CD14-positive monocyte (primary cell): ENCODE data around the gene ADAM19. TPM values are rescaled to one million over a fixed set of nuclear protein-coding genes. Genes with fewer than 3 reads are reported as not detected.
A peak's percentile ranks its signal among the peaks of the same experiment; 100 is the strongest.

Source experiments
- DNase-seq, 3 donors: peaks; one replicate each; pipeline ENCODE4 v3.0.0-alpha.2; 2011 to 2022
- H2AFZ ChIP-seq: 2 replicates; pipeline ENCODE4 v1.6.0; 2012; ENCODE audit warnings: mild to moderate bottlenecking, low read depth, low read length, inconsistent platforms; ENCODE audit not compliant: insufficient read depth, poor library complexity, severe bottlenecking
- H3K27ac ChIP-seq, 2 donors: 1 replicate in 1 of 2; 2 replicates in 1 of 2; pipeline ENCODE4 v1.5.1; 2012 to 2013; ENCODE audit warnings: low read length in 2 of 2, control low read depth in 1 of 2, inconsistent platforms in 1 of 2, low read depth in 1 of 2, mild to moderate bottlenecking in 1 of 2
- H3K27me3 ChIP-seq, 2 donors: one replicate each; pipeline versions ENCODE4 v1.6.0 to v1.6.1; 2011 to 2013; ENCODE audit warnings: low read length in 2 of 2; ENCODE audit not compliant: control insufficient read depth in 2 of 2, insufficient read depth in 2 of 2
- H3K36me3 ChIP-seq, 2 donors: replicated peaks in 1 of 2; 1 replicate in 1 of 2; 2 replicates in 1 of 2; pipeline versions ENCODE4 v1.5.1 to v1.6.1; 2012 to 2013; ENCODE audit warnings: low read length in 2 of 2, control low read depth in 1 of 2, inconsistent platforms in 1 of 2, mild to moderate bottlenecking in 1 of 2; ENCODE audit not compliant: insufficient read depth in 2 of 2, control insufficient read depth in 1 of 2
- H3K4me1 ChIP-seq, 2 donors: 1 replicate in 1 of 2; 2 replicates in 1 of 2; pipeline versions ENCODE4 v1.5.1 to v1.6.1; 2012 to 2013; ENCODE audit warnings: low read length in 2 of 2, control low read depth in 1 of 2, inconsistent platforms in 1 of 2, mild to moderate bottlenecking in 1 of 2, moderate library complexity in 1 of 2; ENCODE audit not compliant: insufficient read depth in 2 of 2, control insufficient read depth in 1 of 2
- H3K4me2 ChIP-seq: replicated peaks from 2 replicates; pipeline ENCODE3; 2012; ENCODE audit warnings: low read length, moderate library complexity, mild to moderate bottlenecking; ENCODE audit not compliant: poor library complexity, severe bottlenecking; ENCODE audit errors: extremely low read depth
- H3K4me3 ChIP-seq, 3 experiments: fragments of 200-600 bp in 1 of 3; sonication (generic) in 1 of 3; replicated peaks in 1 of 3; 1 replicate in 2 of 3; 2 replicates in 1 of 3; pipeline ENCODE4 v1.5.1; 2011 to 2013; ENCODE audit warnings: low read length in 3 of 3, mild to moderate bottlenecking in 3 of 3, control low read depth in 2 of 3, low read depth in 2 of 3, inconsistent platforms in 1 of 3, moderate library complexity in 1 of 3
- H3K79me2 ChIP-seq: 2 replicates; pipeline ENCODE4 v1.6.0; 2012; ENCODE audit warnings: mild to moderate bottlenecking, control low read depth, inconsistent platforms, low read length, moderate library complexity; ENCODE audit not compliant: insufficient read depth
- H3K9ac ChIP-seq: 2 replicates; pipeline ENCODE4 v1.6.0; 2017; ENCODE audit warnings: low read length, mild to moderate bottlenecking; ENCODE audit not compliant: insufficient read depth, poor library complexity, severe bottlenecking
- H3K9me3 ChIP-seq, 2 donors: replicated peaks in 1 of 2; 1 replicate in 1 of 2; 2 replicates in 1 of 2; pipeline versions ENCODE4 v1.5.1 to v1.6.1; 2012 to 2013; ENCODE audit warnings: low read length in 2 of 2, control low read depth in 1 of 2; ENCODE audit not compliant: control insufficient read depth in 1 of 2, insufficient read depth in 1 of 2
- H4K20me1 ChIP-seq: 2 replicates; pipeline ENCODE4 v1.6.0; 2012; ENCODE audit warnings: mild to moderate bottlenecking, low read length, control low read depth, moderate library complexity; ENCODE audit not compliant: insufficient read depth
- H3K27ac Mint-ChIP-seq, 7 donors: one replicate each; pipeline ENCODE4 v1.8.0; 2020; ENCODE audit warnings: mild to moderate bottlenecking in 7 of 7, mixed read lengths in 7 of 7, moderate library complexity in 6 of 7, inconsistent platforms in 2 of 7
- H3K27me3 Mint-ChIP-seq, 3 donors: one replicate each; pipeline ENCODE4 v1.8.0; 2021 to 2022; ENCODE audit warnings: low read depth in 3 of 3, mild to moderate bottlenecking in 3 of 3, mixed read lengths in 3 of 3, moderate library complexity in 3 of 3, inconsistent platforms in 1 of 3
- H3K36me3 Mint-ChIP-seq, 2 donors: one replicate each; pipeline ENCODE4 v1.8.0; 2020; ENCODE audit warnings: mixed read lengths in 2 of 2, inconsistent platforms in 1 of 2, mild to moderate bottlenecking in 1 of 2
- H3K4me1 Mint-ChIP-seq: one replicate; pipeline ENCODE4 v1.8.0; 2020; ENCODE audit warnings: mild to moderate bottlenecking, mixed read lengths
- H3K4me3 Mint-ChIP-seq, 2 donors: one replicate each; pipeline ENCODE4 v1.8.0; 2020; ENCODE audit warnings: mild to moderate bottlenecking in 2 of 2, mixed read lengths in 2 of 2, moderate library complexity in 1 of 2
- H3K9me3 Mint-ChIP-seq, 7 donors: one replicate each; pipeline ENCODE4 v1.8.0; 2020 to 2022; ENCODE audit warnings: mixed read lengths in 7 of 7, mild to moderate bottlenecking in 6 of 7, moderate library complexity in 6 of 7, inconsistent platforms in 2 of 7
- WGBS: methylation state at CpG from one replicate; pipeline ENCODE4 v1.1.5; 2013; ENCODE audit warnings: missing lambda C conversion rate; ENCODE audit not compliant: insufficient coverage; 5-methylcytosine and 5-hydroxymethylcytosine counted together
- intact Hi-C, 2 donors: fragments of 100-400 bp; cut with micrococcal nuclease; formaldehyde crosslinking; loops; one replicate each; pipeline versions ENCODE4 v1.15.0 to v1.15.1; 2023
- polyA plus RNA-seq, 3 donors: library from polyadenylated mRNA; depleted of rRNA in 1 of 3; unstranded in 2 of 3; stranded (reverse) in 1 of 3; fragments of 300-500 nt in 2 of 3; fragments of >200 nt in 1 of 3; fragmentation: Illumina TruSeq in 2 of 3; gene quantifications; 1 replicate in 2 of 3; 2 replicates in 1 of 3; pipeline ENCODE4 v1.2.3, GENCODE V29; 2012 to 2021
- TF ChIP-seq, protein P1 (sequence below): fragments of 200-600 bp; IDR thresholded peaks from one replicate; pipeline ENCODE4 v1.8.0; 2022; ENCODE audit warnings: antibody characterized with exemption, mild to moderate bottlenecking

The ADAM19 gene
- polyA plus RNA-seq, 3 donors = 3.0 to 12.7 (median 6.2) TPM

DNA sequence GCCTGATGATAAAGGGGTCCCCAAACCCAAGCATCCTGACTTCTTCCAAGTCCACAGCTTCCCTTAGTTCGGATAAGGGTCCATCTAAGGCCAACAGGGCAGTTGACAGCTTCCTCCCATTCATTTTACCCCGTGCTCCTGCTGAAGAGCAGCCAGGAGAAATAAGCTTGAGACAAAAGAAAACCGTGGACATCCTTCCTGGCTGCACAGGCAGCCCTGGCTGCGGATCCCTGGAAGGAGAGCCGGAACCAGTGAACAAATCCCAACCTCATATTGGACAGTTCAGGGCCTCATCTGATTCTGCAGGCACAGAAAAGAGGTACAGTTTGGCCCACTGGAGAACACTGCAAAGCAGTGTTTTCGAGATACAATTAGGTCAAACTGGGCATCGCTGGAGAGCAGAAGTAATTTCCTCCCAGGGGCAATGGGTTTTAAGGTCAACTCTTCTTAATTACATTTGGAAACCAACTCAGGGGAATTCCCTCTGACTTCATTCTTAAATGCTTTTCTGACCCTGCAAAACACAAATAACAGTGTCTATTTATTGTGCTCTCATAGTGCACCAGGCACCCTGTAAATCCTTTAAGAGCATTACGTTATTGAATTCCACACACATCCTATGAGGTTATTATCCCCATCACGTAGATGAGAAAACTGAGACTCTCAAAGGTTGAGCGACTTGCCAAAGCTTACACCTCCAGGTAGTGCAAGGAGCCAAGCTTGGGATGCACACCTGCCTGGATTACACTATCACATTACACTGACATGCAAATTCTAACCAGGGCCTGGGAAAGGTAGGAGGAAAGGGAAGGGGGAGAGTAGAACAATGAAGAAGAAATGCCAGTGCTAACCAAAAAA is 21.2 kb downstream of the ADAM19 start:
- Mint-ChIP-seq H3K4me1 (peaks cover 46% of the 10 kb centered on the region), H3K36me3 (peaks cover 10 to 33% of the 10 kb centered on the region in 2 donors), H3K27me3 (no peaks in the 10 kb centered on the region), H3K27ac (peak overlapping the region; percentile 81 to 97 (median 94)), H3K4me3 (peak overlapping the region in 1 of 2 donors; percentile 65), H3K9me3 (peaks cover 0 to 2% (median 0%) of the 10 kb centered on the region in 7 donors)
- peaks cover 36 to 49% of the 10 kb centered on the region in 2 donors for H3K4me1 ChIP-seq
- intact Hi-C loops = loop anchor here in 1 of 2 donors (10.0 kb wide), 1 partner anchor 50 kb away; no protein-coding TSS in a partner anchor
- H2AFZ ChIP-seq = no peak overlapping the region
- no peak overlapping the region for H3K9ac ChIP-seq
- WGBS = 80% methylated on average over 7 of the region's 10 CpGs
- H3K4me2 ChIP-seq = peak overlapping the region; percentile 47
- peaks cover 37% of the 10 kb centered on the region for H3K79me2 ChIP-seq
- TF ChIP-seq, protein P1, sequence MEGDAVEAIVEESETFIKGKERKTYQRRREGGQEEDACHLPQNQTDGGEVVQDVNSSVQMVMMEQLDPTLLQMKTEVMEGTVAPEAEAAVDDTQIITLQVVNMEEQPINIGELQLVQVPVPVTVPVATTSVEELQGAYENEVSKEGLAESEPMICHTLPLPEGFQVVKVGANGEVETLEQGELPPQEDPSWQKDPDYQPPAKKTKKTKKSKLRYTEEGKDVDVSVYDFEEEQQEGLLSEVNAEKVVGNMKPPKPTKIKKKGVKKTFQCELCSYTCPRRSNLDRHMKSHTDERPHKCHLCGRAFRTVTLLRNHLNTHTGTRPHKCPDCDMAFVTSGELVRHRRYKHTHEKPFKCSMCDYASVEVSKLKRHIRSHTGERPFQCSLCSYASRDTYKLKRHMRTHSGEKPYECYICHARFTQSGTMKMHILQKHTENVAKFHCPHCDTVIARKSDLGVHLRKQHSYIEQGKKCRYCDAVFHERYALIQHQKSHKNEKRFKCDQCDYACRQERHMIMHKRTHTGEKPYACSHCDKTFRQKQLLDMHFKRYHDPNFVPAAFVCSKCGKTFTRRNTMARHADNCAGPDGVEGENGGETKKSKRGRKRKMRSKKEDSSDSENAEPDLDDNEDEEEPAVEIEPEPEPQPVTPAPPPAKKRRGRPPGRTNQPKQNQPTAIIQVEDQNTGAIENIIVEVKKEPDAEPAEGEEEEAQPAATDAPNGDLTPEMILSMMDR = no peak
- no peaks in the 10 kb centered on the region for H3K9me3 ChIP-seq
- H3K36me3 ChIP-seq = peaks cover 0 to 10% of the 10 kb centered on the region in 2 donors
- H3K27me3 ChIP-seq = no peaks in the 10 kb centered on the region
- H3K27ac ChIP-seq = peak overlapping the region; percentile 27 to 66
- H3K4me3 ChIP-seq = peak overlapping the region in 1 of 3 experiments; percentile 38
- H4K20me1 ChIP-seq = peaks cover 4% of the 10 kb centered on the region
- peak in 1 of 3 donors; percentile 37 for DNase-seq

GRCh38 chr5:157552650-157553049 is 22.9 kb downstream of the ADAM19 start:
- Mint-ChIP-seq H3K27ac (no peak overlapping the region), H3K36me3 (peaks cover 16 to 32% of the 10 kb centered on the region in 2 donors), H3K4me1 (peaks cover 49% of the 10 kb centered on the region), H3K27me3 (peaks cover 0 to 3% (median 0%) of the 10 kb centered on the region in 3 donors), H3K4me3 (no peak overlapping the region), H3K9me3 (peaks cover 0 to 4% (median 0%) of the 10 kb centered on the region in 7 donors)
- Histone ChIP-seq H3K4me1 (peaks cover 32 to 49% of the 10 kb centered on the region in 2 donors), H2AFZ (no peak overlapping the region), H3K27me3 (no peaks in the 10 kb centered on the region), H3K79me2 (peaks cover 33% of the 10 kb centered on the region), H3K9ac (no peak overlapping the region), H3K4me2 (no peak overlapping the region), H3K27ac (no peak overlapping the region), H4K20me1 (peaks cover 10% of the 10 kb centered on the region), H3K4me3 (no peak overlapping the region), H3K36me3 (peaks cover 0 to 7% of the 10 kb centered on the region in 2 donors), H3K9me3 (no peaks in the 10 kb centered on the region)
- no CpG with 5 or more reads among the region's 1 CpG for WGBS
- intact Hi-C loops = loop anchor here in 1 of 2 donors (10.0 kb wide), 1 partner anchor 52 kb away; no protein-coding TSS in a partner anchor
- DNase-seq = no peak
- TF ChIP-seq, protein P1 = no peak
